GM23338 (cell line): ENCODE measurements around the gene FAM177A1. TPM values are rescaled to one million over a fixed set of nuclear protein-coding genes. Genes with fewer than 3 reads are reported as not detected.

Experiments used
- ATAC-seq: fragments of 200-7000 bp; cut with Tn5 transposase; 3 replicates; pipeline ENCODE4 v1.9.1; 2020
- DNase-seq: peaks from one replicate; pipeline ENCODE4 v3.0.0-alpha.2; 2015; ENCODE audit warnings: low spot score
- H2AFZ ChIP-seq: fragments of 200-600 bp; sonication (generic); 2 replicates; pipeline ENCODE4 v1.8.0; 2016; ENCODE audit warnings: antibody characterized with exemption, mild to moderate bottlenecking, moderate library complexity
- H3F3A ChIP-seq: fragments of 200-600 bp; sonication (generic); replicated peaks from 2 replicates; pipeline ENCODE4 v1.8.0; 2017; ENCODE audit warnings: antibody characterized with exemption, mixed run types, low read depth
- H3K27ac ChIP-seq: fragments of 200-600 bp; sonication (generic); 2 replicates; pipeline ENCODE4 v1.6.1; 2016; ENCODE audit warnings: low read depth
- H3K27me3 ChIP-seq: fragments of 200-600 bp; sonication (generic); 2 replicates; pipeline ENCODE4 v1.8.0; 2016; ENCODE audit warnings: mild to moderate bottlenecking, mixed run types, moderate library complexity; ENCODE audit not compliant: insufficient read depth
- H3K36me3 ChIP-seq: fragments of 200-600 bp; sonication (generic); 2 replicates; pipeline ENCODE4 v1.8.0; 2016; ENCODE audit warnings: mild to moderate bottlenecking; ENCODE audit not compliant: insufficient read depth
- H3K4me1 ChIP-seq: fragments of 200-600 bp; sonication (generic); 2 replicates; pipeline ENCODE4 v1.8.0; 2016; ENCODE audit warnings: mild to moderate bottlenecking, moderate library complexity; ENCODE audit not compliant: insufficient read depth
- H3K4me2 ChIP-seq: fragments of 200-600 bp; sonication (generic); 2 replicates; pipeline ENCODE4 v1.7.1; 2017; ENCODE audit warnings: mixed run types
- H3K4me3 ChIP-seq: fragments of 200-600 bp; sonication (generic); 2 replicates; pipeline ENCODE4 v1.6.1; 2016; ENCODE audit warnings: mixed run types
- H3K79me2 ChIP-seq: fragments of 200-600 bp; sonication (generic); replicated peaks from 2 replicates; pipeline ENCODE4 v1.8.0; 2017; ENCODE audit warnings: mild to moderate bottlenecking; ENCODE audit not compliant: insufficient read depth
- H3K9me2 ChIP-seq: fragments of 200-600 bp; sonication (generic); 2 replicates; pipeline ENCODE4 v1.8.0; 2017; ENCODE audit not compliant: insufficient read depth
- H4K20me1 ChIP-seq: fragments of 200-600 bp; sonication (generic); replicated peaks from 2 replicates; pipeline ENCODE4 v1.8.0; 2017; ENCODE audit warnings: mild to moderate bottlenecking; ENCODE audit not compliant: insufficient read depth
- H3K27ac Mint-ChIP-seq: 2 replicates; pipeline ENCODE4 v1.8.0; 2020; ENCODE audit warnings: inconsistent platforms, mild to moderate bottlenecking, moderate library complexity, mixed read lengths
- H3K27me3 Mint-ChIP-seq: 3 replicates; pipeline ENCODE4 v1.8.0; 2022; ENCODE audit warnings: low read depth, mild to moderate bottlenecking, moderate library complexity, mixed read lengths, inconsistent platforms; ENCODE audit not compliant: insufficient read depth, poor library complexity
- H3K36me3 Mint-ChIP-seq: 3 replicates; pipeline ENCODE4 v1.8.0; 2021; ENCODE audit warnings: low read depth, mild to moderate bottlenecking, inconsistent platforms, moderate library complexity, mixed read lengths
- H3K4me1 Mint-ChIP-seq: 3 replicates; pipeline ENCODE4 v1.8.0; 2020; ENCODE audit warnings: mild to moderate bottlenecking, inconsistent platforms, mixed read lengths
- H3K4me3 Mint-ChIP-seq: 3 replicates; pipeline ENCODE4 v1.8.0; 2021; ENCODE audit warnings: moderate library complexity, mild to moderate bottlenecking, inconsistent platforms, mixed read lengths
- H3K9me3 Mint-ChIP-seq: 3 replicates; pipeline ENCODE4 v1.8.0; 2020; ENCODE audit warnings: moderate library complexity, mild to moderate bottlenecking, inconsistent platforms, mixed read lengths
- CREB1 ChIP-seq: fragments of 250-450 bp; sonication (Bioruptor Pico); IDR thresholded peaks from 2 replicates; pipeline ENCODE4 v1.5.0; 2020; ENCODE audit warnings: low read depth, mild to moderate bottlenecking, moderate library complexity
- CTCF ChIP-seq, 2 experiments: fragments of 200-600 bp in 1 of 2; sonication (generic) in 1 of 2; conservative IDR thresholded peaks; 2 replicates each; pipeline versions ENCODE4 v1.5.1 to v1.6.1; 2016 to 2017; ENCODE audit warnings: antibody characterized with exemption in 2 of 2, low read depth in 2 of 2, mild to moderate bottlenecking in 2 of 2, moderate library complexity in 1 of 2
- ETS1 ChIP-seq: IDR thresholded peaks from 2 replicates; pipeline ENCODE4 v1.6.1; 2016; ENCODE audit warnings: antibody characterized with exemption
- EZH2 ChIP-seq: fragments of 200-600 bp; sonication (generic); IDR thresholded peaks from one replicate; pipeline ENCODE4 v1.8.0; 2017; ENCODE audit warnings: antibody characterized with exemption, mild to moderate bottlenecking, low read depth; ENCODE audit not compliant: unreplicated experiment
- EZH2phosphoT487 ChIP-seq: fragments of 200-600 bp; sonication (generic); IDR thresholded peaks from one replicate; pipeline ENCODE4 v1.8.1; 2018; ENCODE audit warnings: antibody characterized with exemption; ENCODE audit not compliant: unreplicated experiment
- JUNB ChIP-seq: IDR thresholded peaks from one replicate; pipeline ENCODE4 v1.6.1; 2016; ENCODE audit warnings: antibody characterized with exemption; ENCODE audit not compliant: unreplicated experiment
- NANOG ChIP-seq: IDR thresholded peaks from 2 replicates; pipeline ENCODE4 v1.6.1; 2016; ENCODE audit warnings: antibody characterized with exemption, borderline replicate concordance
- POLR2AphosphoS5 ChIP-seq: IDR thresholded peaks from 2 replicates; pipeline ENCODE4 v1.6.1; 2016; ENCODE audit warnings: antibody characterized with exemption, low read depth
- REST ChIP-seq: IDR thresholded peaks from one replicate; pipeline ENCODE4 v1.6.1; 2018; ENCODE audit warnings: antibody characterized with exemption; ENCODE audit not compliant: unreplicated experiment
- STAT1 ChIP-seq: IDR thresholded peaks from one replicate; pipeline ENCODE4 v1.6.1; 2016; ENCODE audit warnings: antibody characterized with exemption; ENCODE audit not compliant: unreplicated experiment
- ZNF114 ChIP-seq: fragments of 250-450 bp; sonication (Bioruptor Pico); IDR thresholded peaks from 2 replicates; pipeline ENCODE4 v1.5.0; 2020; ENCODE audit warnings: mild to moderate bottlenecking, moderate library complexity
- ZNF331 ChIP-seq: fragments of 250-450 bp; sonication (Bioruptor Pico); IDR thresholded peaks from 2 replicates; pipeline ENCODE4 v1.5.0; 2020; ENCODE audit warnings: low read depth, mild to moderate bottlenecking, moderate library complexity
- ZNF462 ChIP-seq: fragments of 250-450 bp; sonication (Bioruptor Pico); IDR thresholded peaks from 2 replicates; pipeline ENCODE4 v1.5.0; 2020; ENCODE audit warnings: mild to moderate bottlenecking, moderate library complexity
- polyA plus RNA-seq: library from polyadenylated mRNA; unstranded; fragments of >200 nt; fragmentation: Nextera tagmentation; extraction: Ambion mirVana; gene quantifications from 2 replicates; pipeline ENCODE4 v1.2.1, GENCODE V29; 2016
- total RNA-seq: library from RNA; depleted of rRNA; stranded (reverse); fragments of >200 nt; shearing (Covaris generic); gene quantifications from 2 replicates; pipeline ENCODE4 v1.2.3, GENCODE V29; 2014

The FAM177A1 gene
- total and polyA plus RNA-seq, 2 experiments from 2014 or later = 22.8 to 72.5 TPM

- no peaks in the 10 kb centered on the region for H3F3A ChIP-seq
- DNase-seq (no peak), ATAC-seq (no peak)
- Mint-ChIP-seq H3K4me1 (no peaks in the 10 kb centered on the region), H3K4me3 (no peak overlapping the region), H3K27ac (no peak overlapping the region), H3K36me3 (peaks cover 11% of the 10 kb centered on the region; the same call in 2 of the 3 replicates), H3K9me3 (no peaks in the 10 kb centered on the region), H3K27me3 (no peaks in the 10 kb centered on the region)
- peaks cover 11% of the 10 kb centered on the region; the same call in 1 of the 2 replicates for H3K36me3 ChIP-seq
- H3K4me2 ChIP-seq = no peak overlapping the region
- no peaks in the 10 kb centered on the region for H3K79me2 ChIP-seq
- no peaks in the 10 kb centered on the region; the same call in 1 of the 2 replicates for H4K20me1 ChIP-seq
- no peak overlapping the region for H2AFZ ChIP-seq
- H3K27ac ChIP-seq = no peak overlapping the region
- no peaks in the 10 kb centered on the region for H3K27me3 ChIP-seq
- H3K4me3 ChIP-seq = no peak overlapping the region
- no peaks in the 10 kb centered on the region for H3K9me2 ChIP-seq
- no peaks in the 10 kb centered on the region for H3K4me1 ChIP-seq
- TF ChIP-seq EZH2phosphoT487 (no peak), CREB1 (CRISPR knock-in tag) (no peak), ZNF462 (no peak), NANOG (no peak), CTCF (conservative IDR thresholded peaks at IDR 0.05; ENCODE audit: low read depth in 2 of 2) (no peak), POLR2AphosphoS5 (no peak), STAT1 (no peak), REST (no peak), ZNF331 (CRISPR knock-in tag) (no peak), EZH2 (no peak), ZNF114 (CRISPR knock-in tag) (no peak), JUNB (no peak), ETS1 (no peak)
Observed at GRCh38 chr14:35001621-35002020, 44.5 kb upstream of the FAM177A1 start.
